ENCODE data around the gene XXYLT1. TPM values are rescaled to one million over a fixed set of nuclear protein-coding genes. Genes with fewer than 3 reads are reported as not detected.

Gene XXYLT1
- total RNA-seq, 1 experiment from 2014 or later = 10.9 TPM

- TF ChIP-seq FOSL1 (IDR thresholded peaks at IDR 0.05; ENCODE audit: low read depth) = no peak
Measured at GRCh38 chr3:195076981-195077610, 193.9 kb downstream of the XXYLT1 start (continued).

- no peaks in the 10 kb centered on the region for H3K9me3 ChIP-seq (ENCODE audit: control insufficient read depth in 1 of 2, insufficient read depth in 1 of 2, low read depth in 1 of 2, low read length in 2 of 2)
- H3K36me3 ChIP-seq (ENCODE audit: control insufficient read depth in 1 of 2, insufficient read depth in 2 of 2, low read length in 2 of 2) = no peaks in the 10 kb centered on the region
- no peak overlapping the region for H3K9ac ChIP-seq (ENCODE audit: low read length)
- ChIA-PET POLR2A (no interaction called here), RAD21 (ENCODE audit: low non-redundant PET in 1 of 2, low total read pairs in 2 of 2, uncharacterized antibody in 2 of 2, unreplicated experiment in 2 of 2) (no interaction called here), CTCF (no interaction called here)
- no peak overlapping the region for H3K4me2 ChIP-seq (ENCODE audit: low read length)
- no peaks in the 10 kb centered on the region for H4K20me1 ChIP-seq (ENCODE audit: insufficient read depth)
- H3K9me2 ChIP-seq (ENCODE audit: insufficient read depth) = no peaks in the 10 kb centered on the region
- ATAC-seq (no peak), DNase-seq (ENCODE audit: low read depth, low spot score) (no peak)
- H2AFZ ChIP-seq (ENCODE audit: low read depth, low read length, poor library complexity, severe bottlenecking) = no peak overlapping the region
- H3K27ac ChIP-seq (ENCODE audit: low read depth, low read length) = no peak overlapping the region
- no peaks in the 10 kb centered on the region for H3K27me3 ChIP-seq (ENCODE audit: insufficient read depth, low read length)
- no TSS peak for BruUV-seq (replicated peaks)
- no peaks in the 10 kb centered on the region for H3K79me2 ChIP-seq (ENCODE audit: insufficient read depth, low read length)
- peaks cover 2 to 4% of the 10 kb centered on the region in 2 experiments; a peak in 2 of 4 replicates for H3K4me1 ChIP-seq (ENCODE audit: control insufficient read depth in 1 of 2, insufficient read depth in 2 of 2, low read length in 2 of 2)
- intact Hi-C loops (cut with micrococcal nuclease) = no loop called here
- H3K4me3 ChIP-seq (replicated peaks in 1 of 2; ENCODE audit: low read depth in 1 of 2, low read length in 2 of 2) = no peak overlapping the region
- no peak for TF ChIP-seq JUND (IDR thresholded peaks at IDR 0.05)
- TF ChIP-seq MAX (IDR thresholded peaks at IDR 0.05) = no peak
- TF ChIP-seq EZH2 (IDR thresholded peaks at IDR 0.05) = no peak
- no peak for TF ChIP-seq ZBTB33 (IDR thresholded peaks at IDR 0.05; ENCODE audit: extremely low read depth, insufficient replicate concordance, low read length)
- no peak for TF ChIP-seq TCF7L2 (IDR thresholded peaks at IDR 0.05; ENCODE audit: borderline replicate concordance, extremely low read depth, insufficient read depth, insufficient read length)
- TF ChIP-seq FOSL1 (IDR thresholded peaks at IDR 0.05; ENCODE audit: low read depth) = no peak
- TF ChIP-seq CTCF (IDR thresholded peaks at IDR 0.05 in 2 of 3, conservative IDR thresholded peaks at IDR 0.05 in 1 of 3; ENCODE audit: borderline replicate concordance in 1 of 3, insufficient read depth in 1 of 3, low read depth in 2 of 3, low read length in 2 of 3) = no peak
- TF ChIP-seq SIN3A (IDR thresholded peaks at IDR 0.05; ENCODE audit: low read depth) = no peak
- TF ChIP-seq RAD21 (IDR thresholded peaks at IDR 0.05; ENCODE audit: low read depth) = no peak
- TF ChIP-seq EGR1 (IDR thresholded peaks at IDR 0.05; ENCODE audit: low read depth) = no peak
- no peak for TF ChIP-seq ATF3 (IDR thresholded peaks at IDR 0.05)
- TF ChIP-seq SP1 (IDR thresholded peaks at IDR 0.05; ENCODE audit: low read depth) = no peak
- no peak for TF ChIP-seq ZFX (IDR thresholded peaks at IDR 0.05)
- no peak for TF ChIP-seq CBX3 (IDR thresholded peaks at IDR 0.05; ENCODE audit: low read depth)
- no peak for TF ChIP-seq REST (IDR thresholded peaks at IDR 0.05; ENCODE audit: low read depth)
- no peak for TF ChIP-seq ELF1 (IDR thresholded peaks at IDR 0.05; ENCODE audit: borderline replicate concordance, low read depth)
Measured at GRCh38 chr3:195075941-195076875, 194.8 kb downstream of the XXYLT1 start.

Data from HCT116 (cell line).